ENCODE data around the gene WNT16. TPM values are rescaled to one million over a fixed set of nuclear protein-coding genes. Genes with fewer than 3 reads are reported as not detected.

WNT16 gene
- total RNA-seq, 1 donor from 2014 or later: not detected

GRCh38 chr7:121297843-121298242 lies 31.0 kb upstream of the WNT16 start:
- H3K4me2 ChIP-seq: no peak overlapping the region
- no peak overlapping the region for H3K27ac ChIP-seq
- H3K79me2 ChIP-seq (ENCODE audit: low read depth): no peaks in the 10 kb centered on the region
- no peak for DNase-seq (ENCODE audit: low spot score)
- no peaks in the 10 kb centered on the region for H3K27me3 ChIP-seq
- no peaks in the 10 kb centered on the region for H3K36me3 Mint-ChIP-seq
- no peak overlapping the region for H3K9ac ChIP-seq
- no peak overlapping the region for H2AFZ ChIP-seq (replicated peaks)
- no peaks in the 10 kb centered on the region for H3K9me3 Mint-ChIP-seq
- no peaks in the 10 kb centered on the region for H4K20me1 ChIP-seq (ENCODE audit: low read depth)
- H3K27me3 Mint-ChIP-seq (ENCODE audit: insufficient read depth, low read depth): no peaks in the 10 kb centered on the region
- no peak overlapping the region for H3K27ac Mint-ChIP-seq
- H3K4me1 Mint-ChIP-seq: peaks cover 3% of the 10 kb centered on the region
- TF ChIP-seq EZH2phosphoT487 (IDR thresholded peaks at IDR 0.05): no peak
- TF ChIP-seq, protein P1, sequence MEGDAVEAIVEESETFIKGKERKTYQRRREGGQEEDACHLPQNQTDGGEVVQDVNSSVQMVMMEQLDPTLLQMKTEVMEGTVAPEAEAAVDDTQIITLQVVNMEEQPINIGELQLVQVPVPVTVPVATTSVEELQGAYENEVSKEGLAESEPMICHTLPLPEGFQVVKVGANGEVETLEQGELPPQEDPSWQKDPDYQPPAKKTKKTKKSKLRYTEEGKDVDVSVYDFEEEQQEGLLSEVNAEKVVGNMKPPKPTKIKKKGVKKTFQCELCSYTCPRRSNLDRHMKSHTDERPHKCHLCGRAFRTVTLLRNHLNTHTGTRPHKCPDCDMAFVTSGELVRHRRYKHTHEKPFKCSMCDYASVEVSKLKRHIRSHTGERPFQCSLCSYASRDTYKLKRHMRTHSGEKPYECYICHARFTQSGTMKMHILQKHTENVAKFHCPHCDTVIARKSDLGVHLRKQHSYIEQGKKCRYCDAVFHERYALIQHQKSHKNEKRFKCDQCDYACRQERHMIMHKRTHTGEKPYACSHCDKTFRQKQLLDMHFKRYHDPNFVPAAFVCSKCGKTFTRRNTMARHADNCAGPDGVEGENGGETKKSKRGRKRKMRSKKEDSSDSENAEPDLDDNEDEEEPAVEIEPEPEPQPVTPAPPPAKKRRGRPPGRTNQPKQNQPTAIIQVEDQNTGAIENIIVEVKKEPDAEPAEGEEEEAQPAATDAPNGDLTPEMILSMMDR (IDR thresholded peaks at IDR 0.05): no peak
- TF ChIP-seq EZH2 (IDR thresholded peaks at IDR 0.05): no peak
- H3K4me3 Mint-ChIP-seq: no peak overlapping the region
- H3K36me3 ChIP-seq: no peaks in the 10 kb centered on the region
- no peaks in the 10 kb centered on the region for H3F3A ChIP-seq (ENCODE audit: low read depth)
- no peaks in the 10 kb centered on the region for H3K4me1 ChIP-seq
- no peaks in the 10 kb centered on the region for H3K9me3 ChIP-seq (ENCODE audit: low read depth)
- H3K4me3 ChIP-seq: no peak overlapping the region

- Mint-ChIP-seq H3K4me1 (peaks cover 3% of the 10 kb centered on the region), H3K27me3 (ENCODE audit: insufficient read depth, low read depth) (no peaks in the 10 kb centered on the region), H3K27ac (no peak overlapping the region), H3K36me3 (no peaks in the 10 kb centered on the region), H3K4me3 (no peak overlapping the region), H3K9me3 (no peaks in the 10 kb centered on the region)
- Histone ChIP-seq H2AFZ (replicated peaks) (no peak overlapping the region), H3K27me3 (no peaks in the 10 kb centered on the region), H3K79me2 (ENCODE audit: low read depth) (no peaks in the 10 kb centered on the region), H3K27ac (no peak overlapping the region), H3K9ac (no peak overlapping the region), H3F3A (ENCODE audit: low read depth) (no peaks in the 10 kb centered on the region), H3K4me2 (no peak overlapping the region), H4K20me1 (ENCODE audit: low read depth) (no peaks in the 10 kb centered on the region), H3K4me1 (no peaks in the 10 kb centered on the region), H3K36me3 (no peaks in the 10 kb centered on the region), H3K9me3 (ENCODE audit: low read depth) (no peaks in the 10 kb centered on the region), H3K4me3 (no peak overlapping the region)
- no peak for DNase-seq (ENCODE audit: low spot score)
- TF ChIP-seq, protein P1 (IDR thresholded peaks at IDR 0.05): no peak
- TF ChIP-seq EZH2 (IDR thresholded peaks at IDR 0.05): no peak
- no peak for TF ChIP-seq EZH2phosphoT487 (IDR thresholded peaks at IDR 0.05)
Measured at GRCh38 chr7:121298831-121299239, 30.0 kb upstream of the WNT16 start.

GRCh38 chr7:121300685-121301420 lies 27.9 kb upstream of the WNT16 start:
- no peak overlapping the region for H3K4me3 Mint-ChIP-seq
- no peak for DNase-seq (ENCODE audit: low spot score)
- H3K27ac ChIP-seq: no peak overlapping the region
- H3K4me3 ChIP-seq: no peak overlapping the region
- no peaks in the 10 kb centered on the region for H3K36me3 ChIP-seq
- no peaks in the 10 kb centered on the region for H4K20me1 ChIP-seq (ENCODE audit: low read depth)
- no peaks in the 10 kb centered on the region for H3K9me3 ChIP-seq (ENCODE audit: low read depth)
- no peak overlapping the region for H2AFZ ChIP-seq (replicated peaks)
- H3K9ac ChIP-seq: no peak overlapping the region
- H3F3A ChIP-seq (ENCODE audit: low read depth): no peaks in the 10 kb centered on the region
- H3K4me2 ChIP-seq: no peak overlapping the region
- no peaks in the 10 kb centered on the region for H3K27me3 Mint-ChIP-seq (ENCODE audit: insufficient read depth, low read depth)
- TF ChIP-seq EZH2 (IDR thresholded peaks at IDR 0.05) (no peak), EZH2phosphoT487 (IDR thresholded peaks at IDR 0.05) (no peak)
- TF ChIP-seq, protein P1 (IDR thresholded peaks at IDR 0.05): no peak
- H3K27me3 ChIP-seq: no peaks in the 10 kb centered on the region
- no peaks in the 10 kb centered on the region for H3K4me1 ChIP-seq
- H3K27ac Mint-ChIP-seq: no peak overlapping the region
- no peaks in the 10 kb centered on the region for H3K36me3 Mint-ChIP-seq
- no peaks in the 10 kb centered on the region for H3K9me3 Mint-ChIP-seq
- no peaks in the 10 kb centered on the region for H3K79me2 ChIP-seq (ENCODE audit: low read depth)
- no peaks in the 10 kb centered on the region for H3K4me1 Mint-ChIP-seq

Data from neural progenitor cell (in vitro differentiated cells).